Measurements from ENCODE around the gene PRLHR. TPM values are rescaled to one million over a fixed set of nuclear protein-coding genes. Genes with fewer than 3 reads are reported as not detected.

The PRLHR gene
- total and polyA plus RNA-seq, 2 donors, result 0.16 to 0.48 TPM

DNA sequence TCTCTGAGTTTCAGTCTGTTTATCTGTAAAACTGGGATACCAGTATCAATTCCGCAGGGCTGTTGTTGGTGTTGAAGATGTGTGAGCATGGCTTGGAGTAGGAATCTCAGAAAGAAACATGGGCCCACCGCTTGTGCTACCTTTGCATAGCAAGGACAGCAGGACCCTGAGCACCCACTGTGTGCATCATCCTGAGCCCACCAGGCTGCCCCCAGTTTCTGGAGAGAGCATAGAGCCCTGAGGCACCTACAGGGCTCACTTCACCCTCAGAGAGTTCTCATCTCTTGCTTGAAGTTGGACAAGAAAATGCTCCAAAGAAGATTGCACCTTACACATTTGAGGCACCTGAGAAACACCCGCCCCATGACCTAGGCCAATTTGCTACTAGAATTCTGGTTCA lies 12.9 kb downstream of the PRLHR start:
- no peak overlapping the region for H3K4me3 ChIP-seq (ENCODE audit: low read depth, low read length)
- no peaks in the 10 kb centered on the region for H3K36me3 ChIP-seq (ENCODE audit: insufficient read depth)
- no peak for DNase-seq (ENCODE audit: extremely low spot score)
- H3K4me1 ChIP-seq (ENCODE audit: insufficient read depth), result no peaks in the 10 kb centered on the region
- WGBS, result 97% methylated on average over 3 of the region's 3 CpGs
- no peak overlapping the region for H3K27ac ChIP-seq (ENCODE audit: low read depth)

DNA sequence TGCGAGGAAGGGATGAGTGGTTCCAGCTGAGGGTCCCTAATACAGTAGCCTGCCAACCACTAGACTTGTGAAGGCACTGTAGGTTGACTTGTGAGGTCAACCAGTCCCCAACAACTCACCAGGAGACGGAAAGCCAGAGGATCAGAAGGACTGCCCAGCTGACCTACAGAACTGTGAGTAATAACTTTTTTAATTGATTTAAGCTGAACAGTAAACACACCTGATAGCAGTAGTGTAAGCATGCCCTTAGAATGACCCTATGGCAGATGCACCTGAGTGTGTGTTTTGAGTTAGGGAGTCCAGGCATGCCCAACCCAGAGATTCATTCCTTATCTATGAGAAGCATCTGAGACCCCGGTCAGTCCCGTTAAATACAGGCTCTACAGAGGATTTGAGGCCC lies 14.1 kb downstream of the PRLHR start:
- Histone ChIP-seq H3K4me3 (ENCODE audit: low read depth, low read length) (no peak overlapping the region), H3K4me1 (ENCODE audit: insufficient read depth) (no peaks in the 10 kb centered on the region), H3K36me3 (ENCODE audit: insufficient read depth) (no peaks in the 10 kb centered on the region), H3K27ac (ENCODE audit: low read depth) (no peak overlapping the region)
- WGBS, result 58% methylated on average over 4 of the region's 4 CpGs
- no peak for DNase-seq (ENCODE audit: extremely low spot score)

DNA sequence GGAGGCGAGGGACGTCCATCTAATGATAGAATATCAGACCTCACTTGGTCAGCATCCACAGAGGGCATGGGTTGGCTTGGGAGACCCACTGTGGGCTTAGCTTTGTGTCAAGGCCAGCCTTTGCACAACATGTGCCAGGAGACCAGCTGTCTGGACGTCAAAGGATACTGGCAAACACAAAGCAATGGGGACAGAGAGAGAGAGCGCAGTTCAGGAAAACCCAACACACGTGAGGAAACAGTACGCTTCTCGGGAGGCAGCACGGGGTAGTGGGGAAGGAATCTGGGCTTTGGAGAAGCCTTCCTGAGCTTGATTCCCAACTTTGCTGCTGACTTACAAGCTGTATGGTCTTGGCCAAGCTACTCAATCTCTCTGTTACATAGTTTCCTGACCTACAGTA lies 14.7 kb downstream of the PRLHR start:
- no peak for DNase-seq (ENCODE audit: extremely low spot score)
- Histone ChIP-seq H3K4me3 (ENCODE audit: low read depth, low read length) (no peak overlapping the region), H3K4me1 (ENCODE audit: insufficient read depth) (no peaks in the 10 kb centered on the region), H3K27ac (ENCODE audit: low read depth) (no peak overlapping the region), H3K36me3 (ENCODE audit: insufficient read depth) (no peaks in the 10 kb centered on the region)
- 79% methylated on average over 8 of the region's 8 CpGs for WGBS

DNA sequence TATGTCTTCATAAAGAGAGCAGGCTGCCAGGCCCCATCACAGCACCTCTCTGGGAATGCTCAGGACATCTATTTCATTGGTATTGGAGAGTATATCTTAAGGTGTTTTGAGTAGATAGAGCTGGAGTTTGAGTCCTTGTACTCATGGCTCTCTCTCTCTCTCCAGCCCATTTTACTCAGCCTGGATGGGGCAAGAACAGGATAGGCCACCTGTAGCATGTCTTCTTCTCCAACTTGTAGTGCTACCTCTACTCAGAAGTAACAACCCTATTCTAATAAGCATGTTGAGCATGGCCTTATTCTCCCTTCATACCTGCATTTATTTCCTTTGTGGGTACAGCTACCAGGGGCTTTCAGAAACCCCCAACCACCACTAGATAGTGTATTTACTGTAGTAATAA lies 21.9 kb downstream of the PRLHR start:
- no peak for DNase-seq (ENCODE audit: extremely low spot score)
- Histone ChIP-seq H3K4me1 (ENCODE audit: insufficient read depth) (no peaks in the 10 kb centered on the region), H3K27ac (ENCODE audit: low read depth) (no peak overlapping the region), H3K36me3 (ENCODE audit: insufficient read depth) (no peaks in the 10 kb centered on the region), H3K4me3 (ENCODE audit: low read depth, low read length) (no peak overlapping the region)

DNA sequence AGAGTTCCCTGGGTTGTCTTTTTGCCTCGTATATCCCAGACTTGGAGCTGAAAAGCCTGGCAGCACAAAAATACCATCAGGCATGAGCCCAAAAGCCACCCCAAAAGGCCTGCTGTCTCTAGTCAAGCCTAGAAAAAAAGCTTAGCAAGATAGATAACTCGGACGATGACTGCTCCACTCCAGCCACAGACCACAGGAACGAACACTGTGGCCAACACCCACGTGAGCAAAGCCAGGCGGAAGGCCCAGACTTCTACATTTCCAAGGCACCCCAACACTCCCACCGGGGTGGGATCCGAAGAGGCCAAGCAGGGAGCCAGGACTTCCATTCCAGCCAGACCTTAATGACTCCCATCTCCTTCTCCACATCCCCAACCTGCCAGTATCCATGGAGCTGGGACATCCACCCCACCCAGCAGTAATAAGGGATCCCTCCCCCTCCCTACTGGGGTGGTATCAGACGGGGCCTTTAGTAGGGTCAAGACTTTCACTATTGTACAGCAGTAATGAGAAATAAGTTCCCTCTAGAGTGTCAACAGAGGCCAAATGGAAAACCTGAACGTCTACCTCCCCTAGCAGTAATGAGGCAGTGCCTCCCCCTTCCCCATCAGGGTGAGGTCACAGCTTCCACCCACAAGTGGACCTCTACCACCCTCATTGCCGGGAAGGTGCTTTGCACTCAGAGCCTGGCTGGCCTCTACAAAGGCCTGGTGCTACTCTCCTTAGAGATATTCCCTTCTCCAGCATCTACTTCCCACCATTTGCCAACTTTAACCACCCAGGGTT lies 23.0 kb downstream of the PRLHR start:
- no peak overlapping the region for H3K27ac ChIP-seq (ENCODE audit: low read depth)
- WGBS, result 41% methylated on average over 11 of the region's 11 CpGs
- no peak overlapping the region for H3K4me3 ChIP-seq (ENCODE audit: low read depth, low read length)
- no peaks in the 10 kb centered on the region for H3K4me1 ChIP-seq (ENCODE audit: insufficient read depth)
- H3K36me3 ChIP-seq (ENCODE audit: insufficient read depth), result no peaks in the 10 kb centered on the region
- no peak for DNase-seq (ENCODE audit: extremely low spot score)

DNA sequence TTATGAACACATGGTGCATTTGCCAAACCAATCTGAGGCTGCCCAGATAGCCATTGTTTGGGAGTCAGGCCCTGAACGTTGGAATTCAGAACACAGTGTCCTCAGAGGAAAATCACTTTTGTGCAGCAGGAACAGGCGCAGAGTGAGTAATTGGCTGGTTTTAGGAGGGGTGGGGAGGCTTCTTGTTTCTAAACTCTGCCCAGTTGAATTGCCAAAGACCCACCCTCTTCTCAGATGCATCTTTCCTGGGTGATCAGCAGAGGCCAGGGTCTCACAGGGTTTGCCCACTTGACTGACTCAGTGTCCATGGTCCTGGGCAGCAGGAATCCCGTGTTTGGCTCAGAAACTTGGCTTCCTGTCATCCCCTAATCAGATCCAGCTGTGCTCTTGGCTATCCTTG lies 24.3 kb downstream of the PRLHR start:
- H3K4me1 ChIP-seq (ENCODE audit: insufficient read depth), result no peaks in the 10 kb centered on the region
- no peak overlapping the region for H3K27ac ChIP-seq (ENCODE audit: low read depth)
- no peaks in the 10 kb centered on the region for H3K36me3 ChIP-seq (ENCODE audit: insufficient read depth)
- WGBS, result 18% methylated on average over 3 of the region's 3 CpGs
- DNase-seq (ENCODE audit: extremely low spot score), result no peak
- H3K4me3 ChIP-seq (ENCODE audit: low read depth, low read length), result no peak overlapping the region

DNA sequence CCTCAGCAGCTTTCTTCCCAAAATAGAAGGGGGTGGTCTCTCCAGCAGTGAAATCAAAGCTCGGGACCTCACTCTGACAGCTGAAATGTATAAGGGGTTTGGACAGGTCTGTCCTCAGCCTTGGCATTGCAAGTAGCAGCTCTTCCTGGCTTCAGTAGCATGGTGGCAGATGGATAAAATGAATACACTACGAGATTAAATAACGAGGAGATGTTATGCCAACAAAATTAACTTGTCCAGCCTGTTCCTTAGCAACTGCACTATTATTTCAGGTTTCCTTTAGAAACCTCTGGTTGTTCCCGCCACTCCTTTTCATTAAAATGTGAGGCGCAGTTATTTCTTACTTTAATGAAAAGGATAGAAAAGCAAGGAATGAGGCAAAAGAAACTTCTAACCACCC lies 24.9 kb downstream of the PRLHR start:
- Histone ChIP-seq H3K27ac (ENCODE audit: low read depth) (no peak overlapping the region), H3K4me1 (ENCODE audit: insufficient read depth) (no peaks in the 10 kb centered on the region), H3K36me3 (ENCODE audit: insufficient read depth) (no peaks in the 10 kb centered on the region), H3K4me3 (ENCODE audit: low read depth, low read length) (no peak overlapping the region)
- no peak for DNase-seq (ENCODE audit: extremely low spot score)
- 45% methylated on average over 5 of the region's 5 CpGs for WGBS

DNA sequence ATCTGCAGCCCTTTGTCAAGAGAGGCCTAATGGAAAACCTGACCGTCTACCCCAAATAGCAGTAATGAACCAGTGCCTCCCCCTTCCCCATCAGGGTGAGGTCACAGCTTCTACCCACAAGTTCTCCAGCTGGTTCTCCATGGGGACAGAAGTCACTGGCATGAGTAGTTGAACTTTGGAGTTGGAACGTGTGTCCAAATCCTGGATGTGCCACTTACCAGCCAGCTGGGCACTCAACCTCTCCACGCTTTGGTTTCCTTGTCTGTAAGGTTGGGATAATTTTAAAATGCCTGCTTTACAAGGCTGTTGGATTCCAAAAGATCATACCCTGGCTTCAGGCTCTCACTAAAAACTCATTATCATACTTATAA lies 25.6 kb downstream of the PRLHR start:
- 88% methylated on average over 3 of the region's 3 CpGs for WGBS
- Histone ChIP-seq H3K27ac (ENCODE audit: low read depth) (no peak overlapping the region), H3K4me3 (ENCODE audit: low read depth, low read length) (no peak overlapping the region), H3K4me1 (ENCODE audit: insufficient read depth) (no peaks in the 10 kb centered on the region), H3K36me3 (ENCODE audit: insufficient read depth) (no peaks in the 10 kb centered on the region)
- DNase-seq (ENCODE audit: extremely low spot score), result no peak

DNA sequence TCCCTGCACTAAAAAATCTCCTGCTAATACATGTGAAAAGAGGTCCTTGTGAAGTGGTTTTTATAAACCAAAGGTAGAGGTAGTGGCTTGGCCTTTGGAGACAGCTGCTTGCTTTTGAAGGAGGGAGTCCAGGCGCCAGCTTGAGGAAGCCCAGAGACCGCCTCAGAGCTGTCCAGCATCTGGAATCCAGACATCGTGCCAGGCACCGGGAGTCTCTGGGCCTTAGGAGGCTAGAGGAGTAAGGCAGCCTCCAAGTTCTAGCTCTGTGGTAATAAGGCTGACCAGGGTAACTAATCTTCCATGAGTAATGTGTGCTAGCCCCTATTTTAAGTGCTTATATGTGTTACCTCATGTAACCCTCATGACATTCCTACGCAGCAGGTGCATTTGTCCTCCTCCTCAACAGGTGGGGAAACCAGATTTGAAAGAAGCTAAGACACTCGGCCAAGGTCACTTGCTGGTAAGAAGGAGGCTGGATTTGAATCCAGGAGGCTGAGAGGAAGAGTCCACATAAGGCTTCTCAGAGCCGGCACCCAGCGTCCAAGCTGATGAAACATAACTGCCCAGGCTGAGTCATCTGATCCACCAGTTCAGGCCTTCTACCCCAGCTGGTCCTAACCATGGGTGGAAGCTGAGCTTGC lies 26.1 kb downstream of the PRLHR start:
- DNase-seq (ENCODE audit: extremely low spot score), result no peak
- 86% methylated on average over 8 of the region's 8 CpGs for WGBS
- Histone ChIP-seq H3K27ac (ENCODE audit: low read depth) (no peak overlapping the region), H3K36me3 (ENCODE audit: insufficient read depth) (no peaks in the 10 kb centered on the region), H3K4me3 (ENCODE audit: low read depth, low read length) (no peak overlapping the region), H3K4me1 (ENCODE audit: insufficient read depth) (no peaks in the 10 kb centered on the region)

DNA sequence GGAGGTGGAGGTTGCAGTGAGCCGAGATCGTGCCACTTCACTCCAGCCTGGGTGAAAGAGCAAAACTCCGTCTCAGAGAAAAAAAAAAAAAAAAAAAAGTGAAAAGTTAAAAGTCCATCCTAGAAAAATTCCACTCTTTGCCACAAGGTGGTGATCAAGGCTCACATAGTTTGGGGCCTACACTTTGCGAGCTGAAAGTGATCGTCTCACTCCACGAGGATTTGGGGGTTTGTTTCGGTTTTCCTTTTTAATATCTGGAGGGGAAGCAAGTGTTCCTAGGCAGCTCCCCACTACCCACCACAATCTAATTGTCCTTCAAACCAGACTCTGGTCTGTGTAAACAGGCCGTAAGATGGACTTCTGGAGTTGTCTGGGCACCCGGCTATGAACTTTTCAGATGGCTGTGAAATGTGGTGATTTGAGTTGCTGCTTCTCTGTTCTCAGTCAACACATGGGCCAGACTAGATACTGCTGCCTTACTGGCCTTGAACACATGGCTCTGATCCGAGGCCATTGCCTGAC lies 27.1 kb downstream of the PRLHR start:
- H3K36me3 ChIP-seq (ENCODE audit: insufficient read depth), result no peaks in the 10 kb centered on the region
- DNase-seq (ENCODE audit: extremely low spot score), result peak; percentile 54
- 16% methylated on average over 10 of the region's 10 CpGs for WGBS
- no peak overlapping the region for H3K27ac ChIP-seq (ENCODE audit: low read depth)
- no peaks in the 10 kb centered on the region for H3K4me1 ChIP-seq (ENCODE audit: insufficient read depth)
- no peak overlapping the region for H3K4me3 ChIP-seq (ENCODE audit: low read depth, low read length)

DNA sequence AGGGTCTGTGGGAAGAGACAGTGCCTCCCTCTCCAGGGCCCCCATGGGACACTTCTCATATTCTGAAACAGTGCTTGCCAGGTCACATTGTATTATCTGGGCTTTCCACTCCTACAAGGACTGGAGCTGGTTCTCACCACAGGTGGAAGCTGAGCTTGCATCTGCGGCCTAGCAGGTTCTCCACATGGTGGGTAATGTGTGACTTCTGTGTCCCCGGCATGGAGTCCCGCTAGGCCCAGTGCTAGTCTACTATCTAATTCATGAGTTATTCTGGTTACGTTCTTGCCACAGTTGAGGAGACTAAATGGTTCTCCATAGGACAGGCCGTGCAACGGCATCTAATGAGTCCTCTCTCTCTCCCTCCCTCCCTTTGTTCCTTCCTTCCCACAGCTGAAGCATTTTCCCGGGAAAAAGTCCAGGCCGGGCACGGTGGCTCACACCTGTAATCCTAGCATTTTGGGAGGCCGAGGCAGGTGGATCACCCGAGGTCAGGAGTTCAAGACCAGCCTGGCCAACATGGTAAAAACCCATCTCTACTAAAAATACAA lies 27.7 kb downstream of the PRLHR start:
- Histone ChIP-seq H3K27ac (ENCODE audit: low read depth) (no peak overlapping the region), H3K4me1 (ENCODE audit: insufficient read depth) (no peaks in the 10 kb centered on the region), H3K36me3 (ENCODE audit: insufficient read depth) (no peaks in the 10 kb centered on the region), H3K4me3 (ENCODE audit: low read depth, low read length) (no peak overlapping the region)
- WGBS, result 76% methylated on average over 11 of the region's 11 CpGs
- DNase-seq (ENCODE audit: extremely low spot score), result no peak

DNA sequence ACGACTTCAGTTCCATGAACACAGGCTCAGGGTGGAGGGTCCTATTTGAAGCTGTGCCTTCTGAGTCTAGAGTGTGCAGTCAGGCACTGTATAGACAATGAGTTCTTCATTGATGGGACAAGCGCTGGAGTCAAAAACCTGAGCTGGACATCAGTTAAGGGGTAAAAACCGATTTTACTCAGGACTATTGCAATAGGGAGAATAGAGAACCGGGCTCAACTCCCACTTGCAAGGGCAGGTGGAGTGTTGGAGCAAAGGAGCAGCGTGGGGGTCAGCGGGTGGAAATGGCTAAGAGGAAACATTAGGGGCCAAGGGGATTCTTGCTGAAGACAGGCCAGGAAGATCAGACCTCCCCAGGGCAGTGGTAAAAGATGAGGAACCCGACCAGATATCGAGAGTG lies 28.5 kb downstream of the PRLHR start:
- H3K27ac ChIP-seq (ENCODE audit: low read depth), result no peak overlapping the region

DNA sequence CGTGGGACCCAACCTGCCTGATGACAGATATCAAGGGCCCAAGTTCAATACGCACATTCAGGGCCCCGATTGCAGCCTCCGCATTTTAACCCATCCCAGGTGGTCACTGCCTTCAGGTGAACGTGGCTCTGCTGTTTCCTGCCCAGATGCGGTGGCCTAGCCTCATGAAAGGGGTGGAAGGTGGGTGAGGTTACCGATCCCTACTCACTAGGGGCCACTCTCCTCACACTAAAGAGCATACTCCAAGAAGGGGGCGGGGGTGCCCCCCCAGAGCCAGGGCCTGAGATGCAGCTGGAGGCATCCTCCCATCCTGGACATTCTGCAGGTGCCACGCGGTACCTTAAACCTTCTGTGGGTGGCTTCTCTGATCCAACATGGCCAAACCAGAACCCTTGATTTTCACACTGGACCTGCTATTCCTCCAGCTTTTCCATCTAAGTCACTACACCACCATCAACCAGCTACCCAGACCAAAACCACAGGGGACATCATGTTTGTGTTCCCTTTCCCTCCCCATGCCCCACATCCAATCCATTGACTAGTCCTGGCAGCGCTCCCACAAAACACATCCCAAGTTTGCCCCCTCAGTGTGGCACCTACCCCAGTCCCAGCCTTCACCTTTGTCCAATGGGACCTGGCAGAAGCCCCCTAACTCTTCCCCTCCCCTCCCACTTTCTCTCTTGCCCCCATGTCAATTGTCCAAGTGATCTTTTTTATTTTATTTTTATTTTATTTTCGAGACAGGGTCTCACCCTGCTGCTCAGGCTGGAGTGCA lies 30.0 kb downstream of the PRLHR start:
- no peaks in the 10 kb centered on the region for H3K4me1 ChIP-seq (ENCODE audit: insufficient read depth)
- WGBS, result 90% methylated on average over 12 of the region's 12 CpGs
- H3K36me3 ChIP-seq (ENCODE audit: insufficient read depth), result no peaks in the 10 kb centered on the region
- no peak overlapping the region for H3K4me3 ChIP-seq (ENCODE audit: low read depth, low read length)
- DNase-seq (ENCODE audit: extremely low spot score), result no peak
- H3K27ac ChIP-seq (ENCODE audit: low read depth), result no peak overlapping the region

More for the DNA sequence above, 28.5 kb downstream of the PRLHR start:
- Histone ChIP-seq H3K4me3 (ENCODE audit: low read depth, low read length) (no peak overlapping the region), H3K4me1 (ENCODE audit: insufficient read depth) (no peaks in the 10 kb centered on the region), H3K36me3 (ENCODE audit: insufficient read depth) (no peaks in the 10 kb centered on the region)
- DNase-seq (ENCODE audit: extremely low spot score), result no peak
- 89% methylated on average over 8 of the region's 8 CpGs for WGBS

Data from urinary bladder (tissue), 4 donors.